G401.6 (cell line): ENCODE measurements around the gene C13orf46.

Source experiments
- FAIRE-seq: peaks from 2 replicates; lab custom pipeline; 2012; peaks lifted over from hg19 to GRCh38; lab: Jason Lieb, UNC

The C13orf46 gene

DNA sequence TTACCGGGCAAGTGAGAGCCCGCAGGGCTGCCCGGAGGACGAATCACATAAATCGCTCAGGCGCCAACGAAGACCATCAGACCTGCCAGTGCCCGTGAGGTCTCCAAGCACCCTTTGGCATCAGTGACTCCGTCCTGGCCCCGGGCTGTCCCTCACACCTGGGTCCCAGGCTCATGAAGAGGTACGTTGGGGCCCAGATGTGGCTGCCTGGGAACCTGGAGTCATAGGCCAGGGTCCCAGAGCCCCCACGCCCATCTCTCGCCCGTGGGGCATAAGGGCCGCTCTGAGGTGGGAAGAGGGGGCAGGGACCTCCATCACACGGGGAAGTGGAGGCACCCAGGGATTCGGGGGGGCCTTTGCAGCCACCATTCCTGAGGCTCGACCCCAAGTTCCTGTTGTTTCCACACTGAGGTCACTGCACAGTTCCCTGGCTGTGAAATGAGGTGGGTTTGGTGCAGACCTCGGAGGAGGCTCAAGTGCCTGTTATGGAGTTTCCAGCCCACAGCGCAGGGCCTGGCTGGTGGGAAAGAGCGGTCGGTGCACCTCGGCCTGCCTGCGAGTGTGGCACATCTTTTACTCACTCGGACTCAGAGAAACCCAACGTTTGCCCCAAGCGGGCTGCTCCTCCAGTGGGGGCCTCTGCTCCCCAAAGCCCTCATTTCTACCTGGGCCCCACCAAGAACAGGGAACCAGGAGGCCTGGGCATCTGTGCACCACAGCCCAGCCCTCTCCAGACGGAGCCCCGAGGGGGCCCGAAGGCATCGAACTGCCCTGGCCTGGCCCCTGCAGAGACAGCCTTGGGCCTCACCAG is 35.9 kb upstream of the C13orf46 start:
- no peak for FAIRE-seq

DNA sequence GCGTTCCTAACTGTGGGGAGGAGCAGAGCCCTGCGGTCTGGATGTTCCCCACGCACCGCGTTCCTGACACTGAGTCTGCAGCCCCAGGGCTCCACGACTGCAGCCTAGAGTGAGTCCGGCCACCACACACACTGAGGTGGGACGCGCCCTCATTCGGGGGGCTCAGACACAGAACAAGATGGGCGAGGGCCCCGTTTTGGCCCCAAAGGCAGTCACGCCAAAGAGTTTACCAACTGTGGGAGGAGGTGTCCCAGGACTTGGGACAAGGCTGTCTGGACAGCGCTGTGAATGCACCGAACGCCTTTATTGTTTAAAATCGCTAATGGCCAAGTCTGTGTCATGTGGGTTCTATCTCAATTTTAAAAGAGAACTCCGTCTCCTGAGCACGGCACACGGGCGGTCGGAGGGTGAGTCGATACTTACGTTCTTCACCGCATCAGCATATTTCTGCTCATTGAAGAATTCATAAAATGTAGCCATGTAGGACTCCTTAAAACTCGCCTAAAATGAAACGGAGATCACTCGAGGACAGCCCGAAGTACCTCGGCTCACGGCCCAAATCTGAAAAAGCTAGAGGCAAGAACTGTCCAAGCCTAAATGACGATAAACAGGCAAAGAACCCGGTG is 35.2 kb upstream of the C13orf46 start:
- FAIRE-seq = no peak

DNA sequence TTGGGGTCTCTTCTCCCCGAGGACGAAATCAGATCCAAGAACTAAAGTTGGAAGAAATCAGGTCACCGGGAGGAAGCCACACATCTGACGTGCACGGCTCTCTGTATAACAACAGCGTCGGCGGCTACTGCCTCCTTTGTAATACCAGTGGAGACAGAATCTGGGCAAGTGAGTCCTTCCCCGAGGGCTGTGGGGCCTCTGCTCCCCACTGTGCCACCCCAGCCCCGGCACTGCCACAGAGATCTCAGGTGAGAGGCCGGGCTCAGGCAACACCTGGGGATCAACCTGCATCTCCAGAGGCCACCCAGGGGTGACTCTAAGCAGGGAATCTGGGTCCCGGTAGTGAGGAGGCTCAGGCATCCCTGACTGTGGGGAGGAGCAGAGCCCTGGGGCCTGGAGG is 33.7 kb upstream of the C13orf46 start:
- FAIRE-seq = no peak

DNA sequence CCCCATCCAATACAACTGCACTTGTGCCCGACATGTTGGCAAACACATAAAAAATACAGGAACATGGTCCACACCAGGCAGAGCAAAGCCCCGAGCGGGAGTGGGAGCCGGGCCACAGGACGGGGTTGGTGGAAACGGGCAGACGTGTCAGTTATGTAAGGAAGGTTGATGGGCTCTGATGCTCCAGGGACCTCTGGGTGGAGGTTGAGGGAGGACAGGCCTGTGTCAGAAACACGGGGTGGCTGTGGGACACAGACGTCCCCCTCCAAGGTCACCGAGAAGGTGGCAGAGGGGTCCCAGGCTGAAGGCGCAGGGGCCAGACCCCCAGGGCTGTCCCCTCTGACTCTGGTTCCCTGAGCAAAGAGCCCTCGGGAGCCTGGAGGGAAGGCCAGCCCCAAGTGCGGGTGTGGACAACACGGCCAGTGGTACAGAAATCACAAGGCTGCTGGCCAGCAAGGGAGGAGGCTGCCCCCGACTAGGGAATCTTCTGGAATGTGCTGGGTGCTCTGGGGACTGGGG is 31.4 kb upstream of the C13orf46 start:
- FAIRE-seq = no peak

DNA sequence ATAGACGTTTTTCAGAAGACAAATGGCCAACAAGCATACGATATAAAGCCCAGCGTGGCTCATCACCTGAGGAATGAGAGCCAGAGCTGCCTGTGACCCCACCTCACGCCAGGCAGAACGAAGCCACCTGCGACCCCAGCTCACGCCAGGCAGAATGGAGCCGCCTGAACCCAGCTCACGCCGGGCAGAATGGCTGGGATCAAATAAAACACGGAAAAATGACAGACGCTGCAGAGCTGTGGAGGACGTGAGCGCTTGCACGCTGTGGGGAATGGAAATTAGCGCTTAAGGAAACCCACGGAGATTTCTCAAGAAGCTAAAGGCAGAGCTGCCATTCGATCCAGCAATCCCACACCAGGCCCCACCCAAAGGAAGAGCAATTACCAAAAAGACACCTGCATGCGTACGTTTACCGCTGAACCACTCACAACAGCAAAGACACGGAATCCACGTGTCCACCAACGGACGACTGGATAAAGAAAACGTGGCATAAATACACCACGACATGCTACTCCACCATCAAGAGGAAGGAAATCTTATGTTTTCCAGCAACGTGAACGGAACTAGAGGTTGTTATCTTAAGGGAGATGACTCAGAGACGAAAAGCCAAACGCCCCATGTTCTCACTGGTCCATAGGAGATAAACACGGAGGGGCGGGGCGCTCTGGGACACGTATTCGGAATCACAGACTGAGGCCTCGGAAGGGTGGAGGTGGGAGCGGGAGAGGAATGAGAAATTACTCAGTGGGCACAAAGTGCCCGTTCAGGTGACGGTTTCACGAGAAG is 30.7 kb upstream of the C13orf46 start:
- FAIRE-seq = no peak

DNA sequence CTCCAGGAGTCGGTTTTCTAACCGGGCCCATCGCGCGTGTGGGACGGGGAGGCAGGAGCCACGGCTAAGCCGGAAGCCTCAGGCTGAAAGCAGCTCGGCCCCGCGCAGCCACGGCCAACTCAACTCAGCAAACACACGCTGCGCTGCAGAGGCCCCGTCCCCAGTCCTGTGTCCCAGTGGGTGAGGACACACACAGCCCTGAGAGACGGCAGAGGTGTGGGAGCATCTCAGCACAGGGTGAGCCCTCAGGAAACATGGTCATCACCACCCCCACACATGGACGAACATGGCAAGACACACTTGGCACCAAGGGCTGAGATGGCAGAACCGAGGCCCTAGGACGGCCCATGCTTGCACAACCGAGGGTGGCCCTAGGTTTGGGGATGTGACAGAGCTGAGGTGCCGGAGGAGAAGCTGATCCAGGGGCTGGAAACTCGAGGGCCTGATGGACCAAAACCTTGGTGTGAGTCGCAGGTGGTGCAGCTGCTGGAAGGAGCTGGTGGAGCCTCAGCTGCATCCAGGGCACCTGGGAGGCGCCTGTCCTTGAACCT is 29.0 kb upstream of the C13orf46 start:
- no peak for FAIRE-seq

DNA sequence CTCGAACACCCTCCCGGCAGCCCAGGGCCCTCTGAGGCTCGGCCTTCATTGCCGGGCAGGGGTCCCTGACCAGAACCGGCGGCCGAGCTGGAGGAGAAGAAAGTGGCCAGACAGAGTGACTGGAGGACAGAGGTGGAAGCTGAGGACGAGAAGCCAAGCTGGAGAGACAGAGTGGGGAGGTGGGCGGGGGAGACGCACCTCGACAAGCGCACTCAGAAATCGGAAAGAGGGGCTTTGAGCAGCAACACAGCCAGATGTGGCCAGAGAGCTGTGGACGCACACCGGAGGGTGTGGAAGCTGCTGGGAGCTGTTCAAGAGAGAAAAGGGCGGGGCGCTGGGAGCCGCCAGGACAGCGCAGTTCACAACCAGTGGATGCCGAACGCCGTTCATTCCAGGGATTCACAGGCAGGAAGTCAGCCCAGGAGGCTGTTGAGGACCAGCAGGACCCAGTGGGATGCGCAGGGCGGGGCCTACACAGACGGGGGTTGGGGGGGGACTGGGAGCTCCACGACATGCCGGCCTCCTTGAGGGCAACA is 28.2 kb upstream of the C13orf46 start:
- no peak for FAIRE-seq

DNA sequence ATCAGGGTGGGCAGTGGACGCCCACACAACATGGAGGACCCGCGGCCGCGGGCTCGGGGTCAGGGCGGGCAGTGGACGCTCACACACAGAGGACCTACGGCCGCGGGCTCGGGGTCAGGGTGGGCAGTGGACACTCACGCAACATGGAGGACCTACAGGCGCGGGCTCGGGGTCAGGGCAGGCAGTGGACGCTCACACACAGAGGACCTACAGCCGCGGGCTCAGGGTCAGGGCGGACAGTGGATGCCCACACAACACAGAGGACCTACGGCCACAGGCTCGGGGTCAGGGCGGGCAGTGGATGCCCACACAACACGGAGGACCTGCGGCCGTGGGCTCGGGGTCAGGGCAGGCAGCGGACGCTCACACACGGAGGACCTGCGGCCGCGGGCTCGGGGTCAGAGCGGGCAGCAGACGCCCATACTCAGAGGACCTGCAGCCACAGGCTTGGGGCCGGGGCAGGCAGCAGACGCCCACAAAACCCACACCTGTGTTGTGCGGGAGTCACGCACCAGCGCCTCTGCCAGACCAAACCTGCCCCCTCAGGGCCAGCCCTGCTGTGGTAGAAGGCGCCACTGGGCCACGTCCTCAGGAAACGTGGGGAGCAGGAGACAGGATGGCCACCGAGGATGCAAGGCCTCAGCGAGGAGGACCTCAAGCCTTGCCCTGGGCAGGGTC is 27.6 kb upstream of the C13orf46 start:
- FAIRE-seq = no peak

DNA sequence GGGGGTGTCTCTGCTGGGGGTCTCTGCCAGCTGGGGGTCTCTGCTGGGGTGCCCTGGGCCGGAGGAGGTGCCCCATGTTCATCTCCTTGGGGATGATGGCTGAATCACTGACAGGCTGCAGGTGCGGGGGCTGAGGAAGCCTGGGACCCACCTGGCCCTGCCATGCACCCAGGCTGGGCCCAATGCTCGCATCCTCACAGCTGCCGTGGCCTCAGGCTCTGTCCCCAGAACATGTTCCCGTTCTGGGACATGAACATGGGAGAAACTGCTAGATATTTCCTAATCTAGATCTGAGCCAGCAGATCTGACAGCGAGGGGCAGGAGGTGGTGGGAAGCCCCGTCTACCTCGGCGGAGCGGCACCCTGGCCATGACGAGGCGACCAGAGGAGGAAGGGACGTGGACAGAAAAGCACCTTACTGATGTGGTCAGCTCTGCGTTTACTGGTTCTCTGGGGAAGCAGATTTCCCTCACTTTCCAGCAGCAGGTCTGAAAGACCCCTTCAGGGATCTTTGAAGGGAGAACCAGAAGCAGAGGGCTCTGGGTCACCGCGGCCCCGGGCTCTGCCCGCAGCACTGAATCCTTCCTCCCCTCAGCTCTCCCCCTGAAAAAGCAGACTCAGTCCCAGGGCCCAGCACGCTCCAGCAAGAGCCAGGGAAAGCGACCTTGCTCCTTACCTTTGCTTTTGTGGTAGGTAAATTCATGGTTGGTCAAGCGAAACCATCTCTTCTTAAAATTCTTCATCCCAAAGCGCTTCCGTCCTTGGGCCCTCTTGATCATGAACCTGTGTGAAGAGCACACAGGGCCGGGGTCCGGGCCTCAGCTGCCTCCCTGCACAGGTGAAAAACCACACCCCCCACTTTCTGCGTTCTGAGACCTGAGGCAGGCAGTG is 26.5 kb upstream of the C13orf46 start:
- no peak for FAIRE-seq

DNA sequence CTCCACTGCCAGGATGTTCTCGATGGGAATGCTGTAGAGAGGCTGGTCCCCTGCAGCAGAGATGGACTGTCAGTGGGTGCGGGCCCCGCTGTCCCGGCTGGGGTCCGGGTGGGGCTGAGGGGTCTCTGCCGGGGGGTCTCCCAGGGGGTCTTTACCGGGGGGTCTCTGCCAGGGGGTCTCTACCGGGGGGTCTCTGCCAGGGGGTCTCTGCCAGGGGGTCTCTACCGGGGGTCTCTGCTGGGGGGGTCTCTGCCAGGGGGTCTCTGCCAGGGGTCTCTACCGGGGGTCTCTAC is 25.7 kb upstream of the C13orf46 start:
- FAIRE-seq = no peak

DNA sequence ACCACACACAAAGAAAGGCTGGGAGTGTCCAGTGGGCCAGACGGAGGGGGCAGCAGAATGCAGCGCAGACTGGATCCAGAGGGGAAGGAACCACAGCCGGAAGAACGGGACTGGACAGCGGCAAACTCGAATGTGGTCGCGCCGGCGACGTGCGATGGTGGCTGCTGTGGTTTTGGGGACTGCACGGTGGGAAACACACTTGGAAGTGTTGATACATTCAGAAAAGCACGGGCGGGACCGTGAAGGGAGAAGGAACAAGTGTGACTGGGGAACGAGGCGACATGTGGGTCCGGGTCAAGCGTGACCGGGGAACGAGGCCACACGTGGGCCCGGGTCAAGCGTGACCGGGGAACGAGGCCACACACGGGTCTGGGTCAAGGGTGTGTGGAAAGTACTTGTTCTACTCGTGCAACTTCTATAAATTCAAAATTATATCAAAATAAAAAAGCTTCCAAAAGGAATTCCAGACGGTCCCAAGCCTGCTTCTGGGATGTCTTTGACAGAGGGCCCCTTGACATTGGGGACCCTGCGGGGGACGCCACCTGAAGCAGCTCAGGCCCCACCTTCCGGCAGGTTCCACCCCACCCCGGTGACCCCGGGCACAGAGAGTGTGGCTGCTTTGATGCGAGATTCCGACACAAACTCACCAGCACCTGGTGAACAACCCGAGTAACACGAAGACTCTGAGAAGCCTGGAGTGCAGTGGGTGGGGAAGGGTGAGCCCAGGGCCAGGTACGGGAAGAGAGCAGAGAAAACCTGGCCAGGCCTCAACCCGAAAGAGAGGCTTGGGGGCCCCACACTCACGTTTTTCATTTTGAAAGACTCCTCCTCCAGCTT is 25.1 kb upstream of the C13orf46 start:
- FAIRE-seq = no peak

DNA sequence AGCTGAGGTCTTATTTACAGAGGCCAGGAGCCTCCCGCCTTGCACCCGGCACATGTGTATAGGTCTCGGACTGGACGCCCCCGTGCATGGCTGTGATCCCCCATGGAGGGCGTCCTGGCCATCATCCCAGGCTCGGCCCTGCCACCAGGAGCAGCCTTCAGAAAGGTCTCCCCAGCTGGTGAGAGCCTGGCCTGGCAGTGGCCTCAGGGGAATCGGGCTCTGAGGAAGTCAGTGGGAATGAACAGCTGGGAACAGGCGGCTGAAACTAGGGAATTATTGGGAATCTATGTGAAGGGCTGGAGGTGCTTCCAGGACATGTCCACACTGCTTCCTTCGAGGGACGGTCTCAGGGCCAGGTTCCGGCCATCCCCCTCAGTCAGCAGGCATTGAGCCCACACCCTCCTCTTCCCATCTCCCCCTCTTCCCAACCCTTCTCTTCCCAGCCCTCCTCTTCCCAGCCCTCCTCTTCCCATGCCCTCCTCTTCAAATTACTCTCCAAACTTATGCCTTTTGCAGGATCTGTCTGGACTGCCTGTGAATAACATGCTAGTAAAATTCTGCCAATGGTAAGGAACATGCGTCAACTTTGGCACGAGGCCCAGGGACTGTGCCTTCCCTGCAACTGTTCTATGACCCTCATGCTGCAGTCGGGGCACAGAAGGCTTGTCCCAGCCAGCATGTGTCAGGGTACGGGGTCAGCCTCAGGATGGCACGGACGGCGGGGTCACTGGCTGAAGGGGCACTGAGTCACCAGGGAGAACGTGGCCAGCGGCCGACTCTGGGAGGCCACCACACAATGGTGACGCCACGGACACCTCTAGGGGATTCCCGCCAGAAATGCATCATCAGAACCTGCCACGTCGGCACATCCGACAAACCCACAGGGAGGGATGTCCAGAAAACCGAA is 24.2 kb upstream of the C13orf46 start:
- FAIRE-seq = no peak

DNA sequence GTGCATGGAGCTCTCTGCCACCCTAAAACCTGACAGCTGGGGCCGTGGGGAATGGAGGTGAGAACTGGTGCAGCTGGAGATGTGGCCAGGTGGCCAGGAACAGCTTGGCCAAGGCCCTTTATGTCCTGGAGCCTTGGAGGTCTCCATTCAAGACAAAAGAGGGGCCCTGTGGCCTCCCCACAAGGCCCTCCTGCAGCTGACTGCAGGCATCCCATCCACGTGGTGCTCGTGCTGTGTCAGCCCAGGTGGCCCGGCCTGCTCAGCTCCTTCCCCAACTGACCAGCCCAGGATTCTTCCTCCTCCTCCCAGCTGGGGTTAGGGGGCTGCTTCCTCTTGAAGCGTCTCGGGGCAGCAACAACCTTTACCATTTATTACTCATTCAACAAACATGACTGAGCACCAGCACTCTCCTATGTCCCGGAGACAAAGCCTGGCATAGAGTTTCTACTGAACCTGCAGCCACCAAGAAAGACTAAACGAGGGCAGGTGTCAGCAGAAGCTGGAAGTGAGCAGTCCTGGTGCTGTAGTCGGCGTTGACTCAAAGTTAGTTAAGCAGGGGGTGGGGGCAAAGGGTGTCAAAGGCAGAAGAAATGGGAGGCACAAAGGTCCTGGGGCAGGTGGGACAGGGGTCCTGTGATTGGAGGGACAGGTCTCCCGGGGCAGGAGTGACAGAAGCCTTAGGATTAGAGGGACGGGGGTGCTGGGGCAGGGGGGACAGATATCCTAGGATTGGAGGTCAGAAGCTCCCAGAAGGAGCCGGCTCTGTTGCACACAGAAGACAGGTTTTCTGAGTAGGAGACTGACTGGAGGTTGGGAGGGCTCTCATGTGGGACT is 23.3 kb upstream of the C13orf46 start:
- FAIRE-seq = no peak

DNA sequence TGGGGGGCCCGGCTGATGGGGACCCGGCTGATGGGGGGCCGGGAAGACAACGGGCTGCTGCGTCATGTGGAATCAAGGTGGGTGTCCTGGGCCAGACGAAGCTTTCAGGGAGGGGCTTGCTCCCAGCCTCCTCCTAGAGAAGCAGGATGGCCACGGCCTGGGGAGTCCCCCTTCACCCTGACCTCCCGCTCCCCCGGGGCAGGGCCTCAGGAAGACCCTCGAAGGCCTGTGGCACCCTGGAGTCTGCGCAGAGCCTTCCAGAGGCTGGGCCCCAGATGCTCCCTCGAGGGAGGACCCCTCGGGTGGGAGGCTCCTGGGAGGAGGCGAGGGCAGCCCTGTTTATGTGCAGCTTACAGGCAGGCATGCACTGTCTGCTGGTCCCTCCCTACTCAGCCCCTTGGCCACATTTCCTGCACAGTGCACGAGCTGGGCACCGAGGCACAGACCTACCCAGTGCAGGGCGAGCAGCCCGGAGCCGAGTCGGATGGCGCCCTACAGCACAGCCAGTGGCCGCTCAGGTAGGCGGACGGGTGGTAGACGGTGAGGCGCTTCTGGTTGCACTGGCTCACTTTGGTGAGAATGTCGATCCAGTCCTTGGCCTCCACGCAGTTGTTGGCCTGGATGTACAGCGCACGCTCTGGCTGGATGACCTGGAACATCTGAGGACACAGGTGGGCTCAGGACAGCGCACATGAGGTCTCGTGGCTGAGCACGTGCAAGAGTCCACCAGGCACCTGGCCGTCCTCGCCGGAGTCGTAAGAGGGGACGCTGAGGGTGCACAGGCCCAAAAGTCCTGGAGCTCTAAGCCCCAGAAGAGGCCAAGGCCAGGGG is 22.4 kb upstream of the C13orf46 start:
- no peak for FAIRE-seq

DNA sequence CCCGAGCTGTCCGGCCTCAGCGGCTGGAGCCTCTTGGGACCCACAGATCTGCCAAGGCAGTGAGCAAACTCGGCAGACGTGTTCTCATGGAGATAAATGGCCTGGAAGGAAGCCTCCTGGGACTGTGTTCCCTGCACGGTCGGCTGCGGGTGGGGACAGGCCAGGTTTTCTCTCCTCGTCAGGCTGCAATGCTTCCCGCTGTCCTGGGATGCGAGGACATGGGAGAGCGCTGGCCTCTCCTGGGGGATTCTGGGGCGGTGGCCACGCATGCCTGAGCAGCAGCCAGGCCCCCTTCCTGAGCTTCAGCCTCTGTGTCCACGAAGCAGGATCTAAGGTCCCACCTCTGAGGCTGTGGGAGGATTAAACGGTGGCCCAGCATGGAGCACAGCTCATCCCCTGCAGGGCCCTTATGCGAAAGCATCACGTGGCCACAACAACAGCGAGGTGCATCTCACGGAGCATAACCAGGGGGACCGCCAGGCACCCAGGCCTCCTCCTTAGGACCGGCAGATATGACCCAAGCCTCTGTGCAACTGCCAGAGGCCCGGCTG is 21.2 kb upstream of the C13orf46 start:
- FAIRE-seq = no peak

DNA sequence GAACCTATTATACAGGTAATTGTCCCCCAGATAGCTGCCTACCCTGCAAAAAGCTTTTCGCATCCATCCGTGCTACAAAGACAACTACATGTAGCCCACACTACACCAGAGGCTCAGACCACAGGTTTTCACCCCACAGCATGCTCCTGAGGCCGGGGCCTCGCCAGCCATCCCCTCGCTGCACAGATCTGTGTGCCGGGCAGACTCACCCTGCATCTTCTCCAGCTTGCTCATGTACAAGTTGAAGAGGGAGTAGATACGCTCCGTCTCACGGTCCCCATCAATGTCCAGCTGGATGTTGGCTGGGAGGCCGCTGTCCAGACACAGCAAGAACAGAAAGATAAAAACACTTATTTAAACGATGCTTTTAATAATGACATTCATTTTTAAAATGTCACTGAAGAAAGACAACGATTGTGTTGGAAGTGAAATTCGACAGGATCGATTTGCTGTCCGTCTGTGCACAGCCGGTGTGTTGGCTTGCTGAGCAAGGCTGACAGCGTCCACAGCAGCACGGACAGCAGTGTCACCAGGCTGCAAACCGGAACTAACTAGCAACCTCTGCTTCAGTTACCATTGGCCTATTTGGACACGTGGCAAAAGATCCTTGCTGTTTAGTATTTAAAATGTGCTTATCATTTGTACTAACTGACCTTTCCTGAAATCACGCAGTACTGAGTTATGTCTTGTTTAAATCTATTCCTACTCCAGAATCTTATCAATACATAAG is 18.6 kb upstream of the C13orf46 start:
- no peak for FAIRE-seq
